GM12892 (cell line): ENCODE measurements around the gene SLC4A2.

Source experiments
- DNase-seq: peaks from one replicate; pipeline ENCODE4 v3.0.0; 2011; ENCODE audit not compliant: insufficient read length
- FAIRE-seq: peaks from 2 replicates; lab custom pipeline; 2011; peaks lifted over from hg19 to GRCh38; lab: Jason Lieb, UNC
- POLR2A ChIP-seq: IDR thresholded peaks from 2 replicates; pipeline ENCODE4 v1.6.1; 2011; ENCODE audit warnings: low read depth, low read length, control low read depth
- POLR2AphosphoS5 ChIP-seq: IDR thresholded peaks from 2 replicates; pipeline ENCODE4 v1.6.1; 2011; ENCODE audit warnings: low read depth, low read length, control low read depth
- TAF1 ChIP-seq: IDR thresholded peaks from 2 replicates; pipeline ENCODE4 v1.6.1; 2011; ENCODE audit warnings: low read depth, mild to moderate bottlenecking, control low read depth, low read length, borderline replicate concordance

The SLC4A2 gene

GRCh38 chr7:151086802-151087244 lies 27.4 kb downstream of the SLC4A2 start:
- DNase-seq (no peak), FAIRE-seq (no peak)
- TF ChIP-seq POLR2AphosphoS5 (no peak), POLR2A (no peak), TAF1 (no peak)

GRCh38 chr7:151087245-151088018 lies 28.0 kb downstream of the SLC4A2 start:
- FAIRE-seq (peak; percentile 38), DNase-seq (no peak)
- TF ChIP-seq POLR2A (no peak; the same call in 1 of the 2 replicates), POLR2AphosphoS5 (no peak), TAF1 (no peak)

- no peak for DNase-seq
- FAIRE-seq: no peak
Observed at GRCh38 chr7:151088019-151088855, 28.8 kb downstream of the SLC4A2 start.

GRCh38 chr7:151088856-151089699 lies 29.7 kb downstream of the SLC4A2 start:
- DNase-seq (no peak), FAIRE-seq (no peak)
- TF ChIP-seq TAF1: no peak
- no peak for TF ChIP-seq POLR2A
- no peak for TF ChIP-seq POLR2AphosphoS5

More at GRCh38 chr7:151088019-151088855, 28.8 kb downstream of the SLC4A2 start:
- TF ChIP-seq POLR2A: no peak
- no peak for TF ChIP-seq TAF1
- TF ChIP-seq POLR2AphosphoS5: no peak

DNA sequence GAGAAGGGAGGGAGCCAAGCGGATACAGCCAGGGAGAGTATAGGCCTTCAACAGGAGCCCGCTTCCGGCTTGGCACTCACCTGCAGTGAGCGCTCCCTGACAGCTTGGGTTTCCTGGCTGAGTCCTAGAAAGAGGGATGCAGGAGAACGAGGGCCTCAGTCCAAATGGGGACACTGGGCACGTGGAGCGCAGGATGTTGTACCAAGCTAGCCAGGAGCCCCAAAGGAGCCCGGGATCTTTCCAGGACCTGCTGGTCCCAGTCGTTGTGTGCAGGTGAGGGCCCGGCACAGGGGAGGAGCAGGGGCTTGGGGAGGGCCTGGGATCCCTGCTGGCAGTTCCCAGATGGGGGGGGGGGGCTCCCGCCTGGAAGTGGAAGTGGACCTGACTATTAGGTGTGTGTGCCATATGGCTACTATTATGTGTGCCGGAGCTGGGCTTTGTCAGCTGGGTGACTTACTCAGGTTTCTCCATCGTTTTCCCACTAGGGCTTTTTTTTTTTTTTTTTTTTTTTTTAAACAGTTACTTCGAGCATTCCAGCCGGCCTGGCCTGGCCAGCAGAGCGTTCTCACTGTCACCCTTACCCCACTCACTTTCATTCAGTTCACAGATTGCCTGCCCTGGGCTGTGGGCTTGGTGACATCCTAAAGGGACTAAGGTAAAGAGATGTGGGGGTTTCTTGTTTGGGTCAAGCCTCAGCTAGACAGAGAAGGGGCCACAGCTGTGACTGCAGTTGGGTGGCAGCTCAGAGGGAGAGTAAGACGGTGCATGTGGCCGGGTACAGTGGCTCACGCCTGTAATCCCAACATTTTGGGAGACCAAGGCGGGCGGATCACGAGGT lies 30.7 kb downstream of the SLC4A2 start:
- no peak for FAIRE-seq
- DNase-seq: no peak
- TF ChIP-seq TAF1 (no peak), POLR2AphosphoS5 (no peak), POLR2A (no peak)

GRCh38 chr7:151091003-151091402 lies 31.6 kb downstream of the SLC4A2 start:
- TF ChIP-seq POLR2AphosphoS5: no peak
- TF ChIP-seq POLR2A: no peak
- TF ChIP-seq TAF1: no peak
- FAIRE-seq (no peak), DNase-seq (no peak)

DNA sequence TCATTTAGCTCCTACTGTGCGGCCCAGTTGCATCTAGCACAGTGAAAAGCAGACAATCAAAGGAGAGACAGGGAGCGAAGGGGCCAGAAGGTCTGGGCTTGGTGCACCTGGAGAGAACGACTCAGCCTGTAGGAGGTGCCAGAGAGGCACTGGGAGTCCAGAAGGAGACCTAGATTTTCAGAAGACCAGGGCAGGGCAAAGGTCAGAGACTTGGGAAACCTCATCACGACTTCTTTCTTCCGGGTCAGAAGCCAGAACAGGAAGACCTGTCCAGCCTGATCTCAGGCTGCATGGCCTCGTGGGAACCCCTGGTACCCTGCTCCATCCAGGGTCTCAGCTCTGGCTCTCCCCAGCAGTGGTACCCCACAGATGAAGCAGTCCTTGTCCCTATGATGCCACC lies 32.0 kb downstream of the SLC4A2 start:
- TF ChIP-seq POLR2AphosphoS5 (no peak), TAF1 (no peak), POLR2A (no peak)
- no peak for DNase-seq
- FAIRE-seq: no peak

DNA sequence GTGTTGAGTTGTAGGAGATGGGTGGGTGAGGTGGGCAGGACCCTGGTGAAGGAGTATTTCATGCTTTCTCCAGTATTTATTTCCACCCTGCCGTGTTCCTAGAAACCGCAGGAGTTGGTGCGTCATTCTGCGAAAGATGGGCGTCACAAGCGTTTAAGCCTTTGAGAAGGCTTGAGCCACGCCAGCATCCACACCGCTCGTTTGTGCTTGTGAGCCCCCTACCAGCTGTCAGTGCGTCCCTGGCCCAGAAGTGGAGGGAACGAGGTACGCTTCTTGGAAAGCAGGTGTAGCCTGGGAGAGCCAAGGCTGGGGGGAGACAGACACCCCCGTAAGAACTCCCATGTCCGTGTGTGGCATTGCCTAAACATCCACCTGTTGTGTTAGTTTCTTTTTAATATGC lies 32.6 kb downstream of the SLC4A2 start:
- FAIRE-seq: no peak
- no peak for DNase-seq
- no peak for TF ChIP-seq POLR2A
- no peak for TF ChIP-seq POLR2AphosphoS5
- TF ChIP-seq TAF1: no peak

GRCh38 chr7:151093748-151094147 lies 34.4 kb downstream of the SLC4A2 start:
- no peak for FAIRE-seq
- TF ChIP-seq TAF1: no peak
- TF ChIP-seq POLR2A: no peak
- TF ChIP-seq POLR2AphosphoS5: no peak
- DNase-seq: no peak

GRCh38 chr7:151094675-151095074 lies 35.3 kb downstream of the SLC4A2 start:
- no peak for DNase-seq
- no peak for FAIRE-seq
- TF ChIP-seq TAF1 (no peak), POLR2AphosphoS5 (no peak), POLR2A (no peak)
